Esophagus (tissue), 2 donors: ENCODE results near the gene GULP1. TPM values are rescaled to one million over a fixed set of nuclear protein-coding genes. Genes with fewer than 3 reads are reported as not detected.

Experiments used
- H3K27ac ChIP-seq, 2 donors: one replicate each; pipeline ENCODE4 v1.5.1; 2013; ENCODE audit warnings: low read depth in 2 of 2, mild to moderate bottlenecking in 2 of 2, inconsistent platforms in 1 of 2, low read length in 1 of 2, moderate library complexity in 1 of 2
- H3K27me3 ChIP-seq, 2 donors: one replicate each; pipeline ENCODE4 v1.6.1; 2013; ENCODE audit warnings: low read length in 2 of 2, control low read depth in 1 of 2, mild to moderate bottlenecking in 1 of 2; ENCODE audit not compliant: insufficient read depth in 2 of 2, control insufficient read depth in 1 of 2
- H3K36me3 ChIP-seq, 2 donors: one replicate each; pipeline ENCODE4 v1.6.1; 2013; ENCODE audit warnings: low read length in 1 of 2; ENCODE audit not compliant: control insufficient read depth in 2 of 2, insufficient read depth in 2 of 2
- H3K4me1 ChIP-seq, 2 donors: one replicate each; pipeline ENCODE4 v1.6.1; 2013; ENCODE audit warnings: low read length in 1 of 2; ENCODE audit not compliant: control insufficient read depth in 2 of 2, insufficient read depth in 2 of 2
- H3K4me3 ChIP-seq, 2 donors: one replicate each; pipeline ENCODE4 v1.5.1; 2013; ENCODE audit warnings: low read length in 2 of 2, mild to moderate bottlenecking in 2 of 2, low read depth in 1 of 2, moderate library complexity in 1 of 2
- H3K9me3 ChIP-seq, 2 donors: one replicate each; pipeline ENCODE4 v1.6.1; 2013; ENCODE audit warnings: mild to moderate bottlenecking in 2 of 2, low read depth in 1 of 2, low read length in 1 of 2, moderate library complexity in 1 of 2; ENCODE audit not compliant: control insufficient read depth in 2 of 2, insufficient read depth in 1 of 2
- WGBS, 2 donors: extraction: QIAGEN DNeasy Blood & Tissue Kit; methylation state at CpG; one replicate each; pipeline ENCODE4 v1.1.7; 2013; 5-methylcytosine and 5-hydroxymethylcytosine counted together
- polyA plus RNA-seq, 2 donors: library from polyadenylated mRNA; stranded (reverse); fragments of 200-250 nt; gene quantifications; one replicate each; pipeline ENCODE4 v1.2.3, GENCODE V29; 2013
- donor health status: healthy with polysubstance abuse.
- donor health status: Bipolar disorder and iron deficiency.

The GULP1 gene
- polyA plus RNA-seq, 2 donors: 5.5 to 10.5 TPM

GRCh38 chr2:188380280-188380679, 88.6 kb downstream of the GULP1 start:
- no peaks in the 10 kb centered on the region for H3K27me3 ChIP-seq
- 51 to 61% methylated on average over 2 of the region's 2 CpGs for WGBS, 2 donors
- H3K4me1 ChIP-seq: no peaks in the 10 kb centered on the region
- H3K27ac ChIP-seq: no peak overlapping the region
- no peaks in the 10 kb centered on the region for H3K36me3 ChIP-seq
- H3K4me3 ChIP-seq: no peak overlapping the region
- no peaks in the 10 kb centered on the region for H3K9me3 ChIP-seq

DNA sequence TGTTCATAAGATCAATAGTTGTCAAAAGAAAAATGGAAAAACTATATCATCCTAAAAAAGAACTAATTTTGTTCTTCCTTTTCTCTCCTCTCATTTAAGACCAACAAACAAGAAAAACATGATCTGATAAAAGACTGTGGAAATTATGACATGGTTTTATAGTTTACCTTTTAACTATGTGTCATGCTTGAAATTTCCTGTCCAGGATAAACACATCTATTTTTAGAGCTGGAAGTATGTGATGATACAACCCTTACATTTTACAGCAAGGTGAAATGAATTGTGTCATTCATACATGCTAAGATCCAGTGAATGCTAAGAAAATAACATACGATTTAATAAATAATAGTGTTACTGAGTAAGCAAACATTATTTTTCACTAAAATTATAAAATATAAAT, 89.9 kb downstream of the GULP1 start:
- Histone ChIP-seq H3K27me3 (no peaks in the 10 kb centered on the region), H3K4me1 (no peaks in the 10 kb centered on the region), H3K9me3 (no peaks in the 10 kb centered on the region), H3K4me3 (no peak overlapping the region), H3K27ac (no peak overlapping the region), H3K36me3 (no peaks in the 10 kb centered on the region)
- 65 to 78% methylated on average over 1 of the region's 1 CpG for WGBS, 2 donors

DNA sequence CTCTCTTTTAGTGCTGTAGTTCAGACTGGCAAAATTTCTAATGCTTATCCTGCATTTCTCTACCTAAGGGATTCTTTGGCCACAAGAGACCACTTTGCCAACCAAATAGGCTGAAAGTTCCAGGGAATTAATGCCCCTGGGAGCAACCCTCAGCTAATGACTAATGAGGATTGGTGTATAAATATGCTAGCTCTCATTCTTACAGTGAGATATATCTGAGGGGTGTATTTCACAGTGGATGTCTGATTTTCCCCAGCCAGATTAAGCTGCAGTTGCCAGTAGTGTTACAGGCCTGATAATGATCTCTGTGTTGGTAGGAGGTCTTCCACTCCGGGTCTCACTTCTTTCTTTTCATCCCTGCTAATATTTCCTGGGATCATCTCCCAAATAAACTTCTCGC, 90.4 kb downstream of the GULP1 start:
- no peaks in the 10 kb centered on the region for H3K9me3 ChIP-seq
- WGBS, 2 donors: 45 to 59% methylated on average over 2 of the region's 2 CpGs
- H3K36me3 ChIP-seq: no peaks in the 10 kb centered on the region
- no peaks in the 10 kb centered on the region for H3K4me1 ChIP-seq
- H3K27ac ChIP-seq: peak overlapping the region in 1 of 2 donors; percentile 12
- no peak overlapping the region for H3K4me3 ChIP-seq
- no peaks in the 10 kb centered on the region for H3K27me3 ChIP-seq

DNA sequence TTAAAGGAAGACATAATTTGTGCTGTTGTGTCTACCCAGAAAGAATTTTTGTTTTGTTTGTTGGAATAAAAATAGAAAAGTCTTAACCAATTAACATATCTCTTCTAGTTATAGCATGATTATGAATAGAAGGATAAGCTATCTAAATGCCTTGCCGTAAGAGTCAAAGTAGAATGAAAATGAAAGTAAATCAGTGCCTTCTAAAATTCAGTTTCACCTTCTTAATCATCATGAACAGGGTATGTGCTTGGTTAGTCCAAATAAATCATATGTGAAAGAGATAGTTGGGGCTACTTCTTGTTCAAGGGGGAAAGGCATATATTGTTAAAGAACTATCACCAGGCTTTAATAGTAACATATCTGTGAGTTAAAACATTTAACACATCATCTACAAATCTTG, 91.5 kb downstream of the GULP1 start:
- Histone ChIP-seq H3K4me3 (no peak overlapping the region), H3K36me3 (no peaks in the 10 kb centered on the region), H3K27me3 (no peaks in the 10 kb centered on the region), H3K9me3 (no peaks in the 10 kb centered on the region), H3K4me1 (no peaks in the 10 kb centered on the region), H3K27ac (no peak overlapping the region)
- WGBS, 2 donors: 20 to 37% methylated on average over 1 of the region's 1 CpG

DNA sequence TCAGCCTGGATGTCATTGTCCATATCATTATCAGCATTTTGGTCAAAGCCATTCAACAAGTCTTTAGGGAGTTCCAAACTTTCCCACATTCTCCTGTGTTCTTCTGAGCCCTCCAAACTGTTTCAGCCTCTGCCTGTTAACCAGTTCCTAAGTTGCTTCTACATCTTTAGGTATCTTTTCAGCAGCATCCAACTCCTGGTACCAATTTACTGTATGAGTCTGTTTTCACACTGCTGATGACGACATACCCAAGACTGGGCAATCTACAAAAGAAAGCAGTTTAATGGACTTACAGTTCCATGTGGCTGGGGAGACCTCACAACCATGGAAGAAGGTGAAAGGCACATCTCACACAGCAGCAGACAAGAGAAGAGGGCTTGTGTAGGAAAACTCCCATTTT, 94.2 kb downstream of the GULP1 start:
- 88 to 93% methylated on average over 1 of the region's 1 CpG for WGBS, 2 donors

GRCh38 chr2:188388831-188389230, 97.2 kb downstream of the GULP1 start:
- H3K4me1 ChIP-seq: no peaks in the 10 kb centered on the region
- H3K9me3 ChIP-seq: no peaks in the 10 kb centered on the region
- H3K27me3 ChIP-seq: no peaks in the 10 kb centered on the region
- 82 to 87% methylated on average over 3 of the region's 3 CpGs for WGBS, 2 donors
- no peaks in the 10 kb centered on the region for H3K36me3 ChIP-seq
- no peak overlapping the region for H3K27ac ChIP-seq
- H3K4me3 ChIP-seq: no peak overlapping the region

More for the DNA sequence above, 94.2 kb downstream of the GULP1 start:
- Histone ChIP-seq H3K4me1 (no peaks in the 10 kb centered on the region), H3K9me3 (no peaks in the 10 kb centered on the region), H3K27me3 (no peaks in the 10 kb centered on the region), H3K27ac (no peak overlapping the region), H3K4me3 (no peak overlapping the region), H3K36me3 (no peaks in the 10 kb centered on the region)

DNA sequence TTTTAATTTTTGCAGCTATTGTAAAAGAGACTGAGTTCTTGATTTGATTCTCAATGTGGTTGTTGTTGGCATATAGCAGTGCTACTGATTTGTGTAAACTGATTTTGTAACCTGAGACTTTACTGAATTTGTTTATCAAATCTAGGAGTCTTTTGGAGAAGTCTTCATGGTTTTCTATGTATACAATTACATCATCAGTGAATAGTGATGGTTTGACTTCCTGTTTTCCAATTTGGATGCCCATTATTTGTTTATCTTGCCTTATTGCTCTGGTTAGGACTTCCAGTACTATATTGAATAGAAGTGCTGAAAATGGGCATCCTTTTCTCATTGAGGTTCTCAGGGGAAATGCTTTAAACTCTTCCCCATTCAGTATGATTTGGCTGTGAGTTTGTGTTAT, 99.7 kb downstream of the GULP1 start:
- H3K27me3 ChIP-seq: no peaks in the 10 kb centered on the region
- no peak overlapping the region for H3K27ac ChIP-seq
- H3K4me1 ChIP-seq: no peaks in the 10 kb centered on the region
- H3K9me3 ChIP-seq: no peaks in the 10 kb centered on the region
- no peaks in the 10 kb centered on the region for H3K36me3 ChIP-seq
- H3K4me3 ChIP-seq: no peak overlapping the region

GRCh38 chr2:188394931-188395472, 103.3 kb downstream of the GULP1 start:
- Histone ChIP-seq H3K36me3 (no peaks in the 10 kb centered on the region), H3K4me1 (no peaks in the 10 kb centered on the region), H3K4me3 (no peak overlapping the region), H3K27ac (no peak overlapping the region), H3K27me3 (no peaks in the 10 kb centered on the region), H3K9me3 (no peaks in the 10 kb centered on the region)
- WGBS, 2 donors: 83 to 87% methylated on average over 4 of the region's 4 CpGs

GRCh38 chr2:188395903-188396689, 104.4 kb downstream of the GULP1 start:
- WGBS, 2 donors: 94 to 95% methylated on average over 10 of the region's 10 CpGs
- Histone ChIP-seq H3K9me3 (no peaks in the 10 kb centered on the region), H3K27me3 (no peaks in the 10 kb centered on the region)

GRCh38 chr2:188399159-188399558, 107.5 kb downstream of the GULP1 start:
- Histone ChIP-seq H3K27ac (no peak overlapping the region), H3K4me3 (no peak overlapping the region), H3K36me3 (no peaks in the 10 kb centered on the region), H3K27me3 (no peaks in the 10 kb centered on the region), H3K9me3 (no peaks in the 10 kb centered on the region), H3K4me1 (no peaks in the 10 kb centered on the region)
- WGBS, 2 donors: 90 to 92% methylated on average over 3 of the region's 3 CpGs

More at GRCh38 chr2:188395903-188396689, 104.4 kb downstream of the GULP1 start:
- Histone ChIP-seq H3K4me3 (no peak overlapping the region), H3K27ac (no peak overlapping the region), H3K4me1 (no peaks in the 10 kb centered on the region), H3K36me3 (no peaks in the 10 kb centered on the region)
